ENCODE results near the gene ADAM22.

DNA sequence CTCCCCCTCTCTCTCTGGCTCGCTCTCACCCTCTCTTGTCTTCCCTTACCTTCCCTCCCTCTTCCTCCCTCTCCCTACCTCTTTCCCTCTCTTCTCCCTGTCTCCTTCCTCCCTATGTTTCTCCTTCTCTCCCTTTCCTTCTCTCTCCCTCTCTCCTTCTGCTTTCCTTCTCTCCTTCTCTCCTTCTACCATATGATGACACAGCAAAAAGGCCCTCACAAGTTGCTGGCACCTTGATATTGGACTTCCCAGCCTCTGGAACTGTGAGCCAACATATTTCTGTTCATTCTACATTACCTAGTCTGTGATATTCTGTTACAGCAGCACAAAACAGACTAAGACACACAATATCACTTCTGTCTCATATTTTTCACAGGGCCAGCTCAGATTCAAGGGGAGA, 135.0 kb downstream of the ADAM22 start:
- TF ChIP-seq, protein P1, sequence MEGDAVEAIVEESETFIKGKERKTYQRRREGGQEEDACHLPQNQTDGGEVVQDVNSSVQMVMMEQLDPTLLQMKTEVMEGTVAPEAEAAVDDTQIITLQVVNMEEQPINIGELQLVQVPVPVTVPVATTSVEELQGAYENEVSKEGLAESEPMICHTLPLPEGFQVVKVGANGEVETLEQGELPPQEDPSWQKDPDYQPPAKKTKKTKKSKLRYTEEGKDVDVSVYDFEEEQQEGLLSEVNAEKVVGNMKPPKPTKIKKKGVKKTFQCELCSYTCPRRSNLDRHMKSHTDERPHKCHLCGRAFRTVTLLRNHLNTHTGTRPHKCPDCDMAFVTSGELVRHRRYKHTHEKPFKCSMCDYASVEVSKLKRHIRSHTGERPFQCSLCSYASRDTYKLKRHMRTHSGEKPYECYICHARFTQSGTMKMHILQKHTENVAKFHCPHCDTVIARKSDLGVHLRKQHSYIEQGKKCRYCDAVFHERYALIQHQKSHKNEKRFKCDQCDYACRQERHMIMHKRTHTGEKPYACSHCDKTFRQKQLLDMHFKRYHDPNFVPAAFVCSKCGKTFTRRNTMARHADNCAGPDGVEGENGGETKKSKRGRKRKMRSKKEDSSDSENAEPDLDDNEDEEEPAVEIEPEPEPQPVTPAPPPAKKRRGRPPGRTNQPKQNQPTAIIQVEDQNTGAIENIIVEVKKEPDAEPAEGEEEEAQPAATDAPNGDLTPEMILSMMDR (IDR thresholded peaks at IDR 0.05; ENCODE audit: insufficient read depth, low read length, poor library complexity, severe bottlenecking) = no peak
- no peak for TF ChIP-seq EZH2phosphoT487 (conservative IDR thresholded peaks at IDR 0.05; ENCODE audit: low read length)
